PC-3 (cell line): Measurements from ENCODE around the gene MELK. TPM values are rescaled to one million over a fixed set of nuclear protein-coding genes. Genes with fewer than 3 reads are reported as not detected.

Experiments
- ATAC-seq: fragments of 200-7000 bp; cut with Tn5 transposase; 2 replicates; pipeline ENCODE4 v1.9.1; 2020; ENCODE audit warnings: mild to moderate bottlenecking, moderate library complexity
- Bru-seq: library from RNA; stranded (reverse); fragments of 400-500 nt; gene quantifications from one replicate; lab custom pipeline; 2021; lab: Mats Ljungman, UMichigan
- BruChase-seq, 2 experiments: library from RNA; stranded (reverse); fragments of 400-500 nt; gene quantifications; one replicate each; lab custom pipeline; 2021; lab: Mats Ljungman, UMichigan
- BruUV-seq: library from RNA; stranded (reverse); fragments of 400-500 nt; replicated peaks from 2 replicates; lab custom pipeline; 2021; lab: Mats Ljungman, UMichigan
- CTCF ChIA-PET: fragments of 300-600 bp; sonication (Branson Sonifier 250); formaldehyde crosslinking; loops from one replicate; lab custom pipeline; 2022; ENCODE audit warnings: antibody characterized with exemption; lab: Charles Lee
- POLR2A ChIA-PET: fragments of 300-600 bp; sonication (Branson Sonifier 250); formaldehyde crosslinking; loops from one replicate; lab custom pipeline; 2022; ENCODE audit warnings: antibody characterized with exemption; ENCODE audit not compliant: unreplicated experiment; lab: Charles Lee
- DNase-seq: peaks from one replicate; pipeline ENCODE4 v3.0.0-alpha.2; 2015
- H2AFZ ChIP-seq: fragments of 300-600 bp; sonication (generic); 2 replicates; pipeline ENCODE4 v1.6.0; 2016; ENCODE audit warnings: antibody characterized with exemption, low read length
- H3F3A ChIP-seq: fragments of 300-600 bp; sonication (generic); one replicate; pipeline ENCODE4 v1.6.0; 2017; ENCODE audit warnings: antibody characterized with exemption, low read length, control low read depth, mild to moderate bottlenecking; ENCODE audit not compliant: unreplicated experiment
- H3K27ac ChIP-seq: fragments of 300-600 bp; sonication (generic); 2 replicates; pipeline ENCODE4 v1.5.1; 2016; ENCODE audit warnings: mild to moderate bottlenecking, low read length
- H3K27me3 ChIP-seq: fragments of 300-600 bp; sonication (generic); 2 replicates; pipeline ENCODE4 v1.6.1; 2016; ENCODE audit warnings: low read length, mixed read lengths
- H3K36me3 ChIP-seq: fragments of 300-600 bp; sonication (generic); 2 replicates; pipeline ENCODE4 v1.6.1; 2016; ENCODE audit warnings: low read depth, mixed run types, low read length, mixed read lengths
- H3K4me1 ChIP-seq: fragments of 300-600 bp; sonication (generic); 2 replicates; pipeline ENCODE4 v1.5.1; 2016; ENCODE audit warnings: low read length; ENCODE audit not compliant: insufficient read depth
- H3K4me2 ChIP-seq: fragments of 300-600 bp; sonication (generic); 2 replicates; pipeline ENCODE4 v1.6.0; 2016; ENCODE audit warnings: low read length
- H3K4me3 ChIP-seq: fragments of 300-600 bp; sonication (generic); 2 replicates; pipeline ENCODE4 v1.5.1; 2016; ENCODE audit warnings: mild to moderate bottlenecking, low read length, mixed read lengths
- H3K79me2 ChIP-seq: fragments of 300-600 bp; sonication (generic); 2 replicates; pipeline ENCODE4 v1.6.1; 2017; ENCODE audit warnings: low read length, mixed read lengths
- H3K9ac ChIP-seq: fragments of 300-600 bp; sonication (generic); 2 replicates; pipeline ENCODE4 v1.6.0; 2016; ENCODE audit warnings: mild to moderate bottlenecking, low read length
- H3K9me2 ChIP-seq: fragments of 300-600 bp; sonication (generic); replicated peaks from 2 replicates; pipeline ENCODE4 v1.6.1; 2016; ENCODE audit warnings: mixed run types, low read length, mixed read lengths
- H3K9me3 ChIP-seq: fragments of 300-600 bp; sonication (generic); 2 replicates; pipeline ENCODE4 v1.6.1; 2016; ENCODE audit warnings: low read length, mixed read lengths
- H4K20me1 ChIP-seq: fragments of 300-600 bp; sonication (generic); 2 replicates; pipeline ENCODE4 v1.6.1; 2016; ENCODE audit warnings: low read length, mixed read lengths
- CTCF ChIP-seq: fragments of 300-600 bp; sonication (generic); conservative IDR thresholded peaks from 2 replicates; pipeline ENCODE4 v1.5.1; 2017; ENCODE audit warnings: antibody characterized with exemption, low read depth, mild to moderate bottlenecking, low read length
- EZH2 ChIP-seq: fragments of 300-600 bp; sonication (generic); IDR thresholded peaks from one replicate; pipeline ENCODE4 v1.6.1; 2017; ENCODE audit warnings: antibody characterized with exemption, mild to moderate bottlenecking, low read length; ENCODE audit not compliant: unreplicated experiment
- EZH2phosphoT487 ChIP-seq: fragments of 300-600 bp; sonication (generic); IDR thresholded peaks from 2 replicates; pipeline ENCODE4 v1.6.1; 2018; ENCODE audit warnings: mild to moderate bottlenecking, antibody characterized with exemption, low read length, borderline replicate concordance
- intact Hi-C: fragments of 100-400 bp; cut with micrococcal nuclease; formaldehyde crosslinking; loops from 2 replicates; pipeline ENCODE4 v1.9.0; 2023
- long read RNA-seq: library from polyadenylated mRNA; unstranded; transcript quantifications from one replicate; pipeline ENCODE4 v2.0.0, GENCODE V29; 2021; ENCODE audit not compliant: unreplicated experiment
- total RNA-seq: library from RNA; depleted of rRNA; stranded (reverse); fragments of >200 nt; gene quantifications from 2 replicates; pipeline ENCODE4 v1.2.3, GENCODE V29; 2014; rRNA removed

Gene MELK
- total RNA-seq (40.8 and 43.9 TPM in 2 replicates), Bru-seq, nascent RNA (percentile 65 among the genes with signal in this experiment), BruChase-seq, experiment 1, labeled RNA remaining after a 6-hour chase (percentile 60 among the genes with signal in this experiment), BruChase-seq, experiment 2, labeled RNA remaining after a 2-hour chase (percentile 41 among the genes with signal in this experiment)
- long read RNA-seq, partial matches to known transcripts = 3 of 10 reads
- long read RNA-seq, other reads (novel, unspliced or antisense) = 3 of 10 reads

GRCh38 chr9:36572515-36573418 is at the start of gene MELK:
Gene MELK (plus strand): TSS chr9:36572895. CDS start chr9:36581682, 8,787 bp downstream.
- no peaks in the 10 kb centered on the region for H3K27me3 ChIP-seq
- no peaks in the 10 kb centered on the region for H4K20me1 ChIP-seq
- peak within 1 kb of the TSS; percentile 46 for H3K27ac ChIP-seq
- H3K4me3 ChIP-seq = peak within 1 kb of the TSS; percentile 99
- peaks cover 51% of the 10 kb centered on the region for H3K79me2 ChIP-seq
- H2AFZ ChIP-seq = peak within 1 kb of the TSS; percentile 84
- TF ChIP-seq EZH2phosphoT487 (no peak), EZH2 (no peak), CTCF (no peak)
- no peaks in the 10 kb centered on the region for H3K9me3 ChIP-seq
- ChIA-PET CTCF (no interaction called here), POLR2A (no interaction called here)
- BruUV-seq = TSS peak; percentile 73
- peak within 1 kb of the TSS; percentile 90 for H3K4me2 ChIP-seq
- ATAC-seq (peak; percentile 72), DNase-seq (peak; percentile 77)
- H3K36me3 ChIP-seq = 0 out of 2 replicates have a peak, but pooled peaks cover 2% of the 10 kb centered on the region
- peak within 1 kb of the TSS; percentile 95 for H3K9ac ChIP-seq
- no peaks in the 10 kb centered on the region for H3K9me2 ChIP-seq
- intact Hi-C loops = no loop called here
- no peaks in the 10 kb centered on the region for H3F3A ChIP-seq
- H3K4me1 ChIP-seq = peaks cover 24% of the 10 kb centered on the region

GRCh38 chr9:36530224-36530623 is 42.5 kb upstream of the MELK start:
- DNase-seq (no peak), ATAC-seq (no peak)
- no peaks in the 10 kb centered on the region for H4K20me1 ChIP-seq
- intact Hi-C loops = no loop called here
- H3K27ac ChIP-seq = no peak overlapping the region
- H3K27me3 ChIP-seq = no peaks in the 10 kb centered on the region
- H3K9ac ChIP-seq = no peak overlapping the region
- H3K9me2 ChIP-seq = no peaks in the 10 kb centered on the region
- TF ChIP-seq EZH2phosphoT487 (no peak), EZH2 (no peak), CTCF (no peak)
- no peaks in the 10 kb centered on the region for H3K79me2 ChIP-seq
- H3F3A ChIP-seq = no peaks in the 10 kb centered on the region
- CTCF ChIA-PET = no interaction called here
- no TSS peak for BruUV-seq
- H3K4me1 ChIP-seq = no peaks in the 10 kb centered on the region
- H3K4me3 ChIP-seq = no peak overlapping the region
- H3K4me2 ChIP-seq = no peak overlapping the region
- POLR2A ChIA-PET = no interaction called here
- no peak overlapping the region for H2AFZ ChIP-seq
- no peaks in the 10 kb centered on the region for H3K9me3 ChIP-seq
- H3K36me3 ChIP-seq = no peaks in the 10 kb centered on the region
